Right ventricle myocardium superior (tissue), 1 donor: ENCODE results near the gene PKDREJ. TPM values are rescaled to one million over a fixed set of nuclear protein-coding genes. Genes with fewer than 3 reads are reported as not detected.

Experiments
- ATAC-seq: fragments of 200-7000 bp; cut with Tn5 transposase; one replicate; pipeline ENCODE4 v1.9.1; 2020; ENCODE audit warnings: mild to moderate bottlenecking; ENCODE audit not compliant: poor library complexity
- DNase-seq: peaks from one replicate; pipeline ENCODE4 v3.0.0-alpha.2; 2020
- intact Hi-C: fragments of 100-400 bp; cut with DNase I; formaldehyde crosslinking; loops from one replicate; pipeline ENCODE4 v1.11.2; 2022
- total RNA-seq: library from RNA; stranded (reverse); fragmentation: NEBNext Ultra II Directional; extraction: Animal tissue kit (Norgen Biotek cat#: 25700); gene quantifications from one replicate; pipeline ENCODE4 v1.2.1, GENCODE V29; 2021
- donor health status: DM: no; HTN: yes; CAD: no; lungs with severe emphysema.

Gene PKDREJ
- total RNA-seq, 1 donor from 2014 or later = 0.05 TPM

DNA sequence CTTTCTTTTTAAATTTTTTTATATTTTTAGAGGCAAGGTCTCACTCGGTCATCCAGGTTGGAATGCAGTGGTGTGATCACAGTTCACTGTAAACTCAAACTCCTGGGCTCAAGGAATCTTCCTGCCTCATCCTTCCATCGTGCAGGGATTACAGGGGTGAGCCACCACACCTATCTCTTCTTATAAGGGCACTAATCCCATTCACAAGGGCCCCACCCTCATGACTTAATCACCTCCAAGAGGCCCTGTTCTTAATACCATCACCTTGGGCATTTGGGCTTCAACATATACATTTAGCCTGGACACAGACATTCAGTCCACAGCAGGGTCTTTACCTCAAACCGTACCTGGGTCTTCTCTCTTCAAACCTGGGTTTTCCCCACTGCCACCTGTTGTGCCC lies 29.0 kb upstream of the PKDREJ start:
- ATAC-seq = no peak
- DNase-seq = no peak
- intact Hi-C loops = no loop called here

DNA sequence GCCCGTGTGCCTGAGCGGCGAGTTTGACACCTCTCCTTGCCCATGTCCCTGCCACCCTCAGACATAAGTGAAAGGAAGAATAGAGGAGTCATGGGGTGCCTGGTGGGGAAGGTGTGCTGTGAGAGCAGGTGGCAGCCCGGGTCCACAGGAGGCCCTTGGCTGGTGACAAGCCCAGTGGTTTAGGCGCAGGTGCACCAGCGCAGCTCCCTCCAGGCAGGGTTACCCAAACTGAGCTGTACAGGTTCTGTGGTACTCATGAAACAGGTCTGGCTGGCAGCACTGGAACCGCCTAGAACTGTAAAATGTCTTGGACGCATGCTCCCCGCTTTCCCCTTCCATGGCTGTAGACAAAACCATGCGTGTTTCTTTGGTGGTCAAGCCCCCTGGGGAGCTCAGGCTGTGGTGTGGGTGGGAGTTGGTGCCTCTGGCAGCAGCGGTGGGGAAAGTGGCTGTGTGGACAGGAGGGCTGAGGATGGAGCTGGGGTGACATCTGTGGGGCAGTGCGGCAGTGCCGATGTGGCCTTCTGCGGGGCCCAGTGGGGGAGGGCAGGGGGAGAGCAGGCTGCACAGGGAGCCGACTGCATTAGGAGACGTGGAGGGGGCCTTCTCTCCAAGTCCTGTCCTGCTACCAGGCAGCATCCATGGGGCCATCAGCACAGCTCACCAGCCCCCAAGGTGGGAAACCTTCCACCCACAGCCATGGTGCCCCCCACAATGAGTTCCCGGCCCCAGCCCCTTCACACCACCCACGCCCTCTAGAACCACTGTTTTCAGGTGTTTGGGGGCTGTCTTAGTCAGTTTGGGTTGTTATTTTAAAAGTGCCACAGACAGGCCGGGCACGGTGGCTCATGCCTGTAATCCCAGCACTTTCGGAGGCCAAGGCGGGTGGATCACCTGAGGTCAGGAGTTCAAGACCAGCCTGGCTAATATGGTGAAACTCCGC lies 28.0 kb upstream of the PKDREJ start:
- intact Hi-C loops = no loop called here
- no peak for ATAC-seq
- DNase-seq = peak; percentile 30

DNA sequence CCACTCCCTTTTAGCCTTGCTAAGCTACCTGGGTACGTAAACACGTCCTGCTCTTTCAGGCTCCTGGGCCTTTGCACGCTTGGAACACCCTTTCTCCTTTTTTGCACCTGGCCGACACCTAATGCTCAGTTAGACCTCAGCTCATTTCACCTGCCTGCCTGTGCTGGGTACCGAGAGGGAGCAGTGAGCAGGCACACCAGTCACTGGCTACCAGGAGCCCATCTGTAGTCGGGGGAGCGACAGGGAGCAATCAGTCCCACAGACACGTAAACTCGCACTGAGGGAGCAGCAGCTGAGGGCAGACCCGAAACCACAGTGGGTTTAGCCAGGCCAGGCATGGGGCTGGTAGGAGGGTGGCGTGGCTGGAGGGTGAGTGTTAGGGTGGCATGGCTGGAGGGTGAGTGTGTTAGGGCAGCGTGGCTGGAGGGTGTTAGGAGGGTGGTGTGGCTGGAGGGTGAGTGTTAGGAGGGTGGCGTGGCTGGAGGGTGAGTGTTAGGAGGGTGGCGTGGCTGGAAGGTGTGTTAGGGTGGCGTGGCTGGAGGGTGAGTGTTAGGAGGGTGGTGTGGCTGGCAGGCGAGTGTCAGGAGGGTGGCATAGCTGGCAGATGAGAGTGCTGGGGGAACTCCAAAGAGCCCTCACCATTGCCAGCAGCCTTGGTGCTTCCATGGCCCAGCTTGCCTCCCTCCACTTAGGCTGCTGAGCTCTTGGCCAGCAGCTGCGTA lies 27.1 kb upstream of the PKDREJ start:
- DNase-seq (peak; percentile 71), ATAC-seq (peak; percentile 73)
- intact Hi-C loops = no loop called here

DNA sequence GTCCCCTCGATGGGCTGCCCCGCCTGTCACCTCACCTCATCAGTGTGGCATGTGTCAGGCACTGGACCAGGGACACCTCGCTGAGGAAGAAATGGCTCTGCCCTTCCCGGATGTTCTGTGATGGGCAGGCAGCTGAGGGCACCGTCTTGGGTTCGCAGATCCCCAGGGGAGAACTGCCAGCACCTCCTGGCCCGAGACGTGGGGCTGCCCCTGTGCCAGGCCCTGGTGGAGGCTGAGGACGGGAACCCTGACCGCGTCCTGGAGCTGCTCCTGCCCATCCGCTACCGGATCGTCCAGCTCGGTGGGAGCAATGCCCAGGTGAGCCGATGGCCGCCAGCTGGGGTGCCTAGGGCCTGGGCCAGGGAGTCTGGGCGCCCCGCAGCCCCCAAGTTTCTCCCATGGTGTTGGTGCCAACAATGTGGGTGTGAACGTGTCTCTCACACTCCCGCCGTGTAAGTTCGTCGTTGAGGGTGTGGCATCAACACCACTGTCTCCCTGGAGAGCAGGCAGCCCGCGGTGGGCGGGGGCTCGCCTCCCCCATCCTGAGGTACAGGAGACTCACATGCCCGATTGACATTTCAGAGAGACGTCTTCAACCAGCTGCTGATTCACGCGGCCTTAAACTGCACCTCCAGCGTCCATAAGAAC lies 26.2 kb upstream of the PKDREJ start:
- ATAC-seq = peak; percentile 4
- peak; percentile 46 for DNase-seq
- intact Hi-C loops = no loop called here

DNA sequence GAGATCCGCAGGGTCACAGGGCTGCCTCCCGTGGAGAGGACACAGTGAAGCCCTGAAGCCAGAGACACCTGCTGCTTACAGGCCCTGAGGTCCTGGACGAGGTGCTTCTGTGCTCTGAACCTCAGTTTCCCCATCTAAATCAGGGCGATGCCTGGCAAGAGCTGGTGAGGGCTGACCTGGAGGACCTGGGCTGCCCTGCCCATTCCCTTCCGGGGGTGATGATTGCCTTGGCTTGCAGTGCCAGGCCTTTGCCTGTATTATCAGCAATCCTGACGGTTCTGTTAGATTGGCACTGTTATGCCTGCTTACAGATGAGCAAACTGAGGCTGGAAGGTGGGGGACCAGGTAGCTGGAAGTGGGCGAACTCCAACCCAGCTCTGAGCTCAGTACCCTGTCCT lies 25.7 kb upstream of the PKDREJ start:
- DNase-seq (no peak), ATAC-seq (no peak)
- intact Hi-C loops = no loop called here

DNA sequence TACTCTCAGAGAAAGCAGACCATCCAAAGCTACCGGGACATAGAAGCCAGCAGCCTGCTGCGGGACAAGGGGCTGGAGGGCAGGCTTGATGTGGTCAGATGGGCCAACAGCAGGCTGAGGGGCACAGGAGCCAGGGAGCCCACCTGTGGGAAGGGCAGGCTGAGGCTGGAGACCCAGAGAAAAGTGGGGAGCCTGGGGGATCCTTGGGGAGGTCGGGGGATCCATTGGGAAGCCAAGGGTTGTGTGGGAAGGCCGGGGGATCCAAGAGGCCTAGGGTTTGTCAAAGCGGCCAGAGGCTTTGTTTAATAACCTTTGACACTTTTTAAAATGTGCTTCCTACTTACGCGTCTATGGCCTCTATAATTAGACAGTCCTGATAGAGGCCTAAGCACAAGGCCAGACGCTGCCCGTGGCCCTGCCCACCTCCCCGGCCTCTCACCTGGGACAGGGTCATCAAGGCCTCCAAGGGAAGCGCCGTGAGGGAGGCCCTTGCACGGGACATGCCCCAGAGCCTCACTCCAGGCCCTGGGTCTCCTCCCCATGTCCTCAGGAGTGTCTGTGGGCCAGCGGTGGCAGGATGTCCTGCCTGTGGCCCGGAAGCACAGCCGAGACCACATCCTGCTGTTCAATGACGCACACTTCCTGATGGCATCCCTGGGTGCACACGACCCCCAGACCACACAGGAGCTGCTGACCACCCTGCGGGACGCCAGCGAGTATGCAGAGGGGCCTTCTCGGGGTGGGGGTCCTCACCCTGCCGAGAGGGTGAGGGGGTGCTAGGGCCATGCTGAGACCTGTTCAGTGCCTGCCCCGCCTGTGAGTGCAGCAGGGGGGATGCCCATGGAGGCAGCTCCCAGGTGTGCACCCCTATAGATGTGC lies 25.0 kb upstream of the PKDREJ start:
- DNase-seq = peak; percentile 68
- ATAC-seq = peak; percentile 25
- intact Hi-C loops = no loop called here

DNA sequence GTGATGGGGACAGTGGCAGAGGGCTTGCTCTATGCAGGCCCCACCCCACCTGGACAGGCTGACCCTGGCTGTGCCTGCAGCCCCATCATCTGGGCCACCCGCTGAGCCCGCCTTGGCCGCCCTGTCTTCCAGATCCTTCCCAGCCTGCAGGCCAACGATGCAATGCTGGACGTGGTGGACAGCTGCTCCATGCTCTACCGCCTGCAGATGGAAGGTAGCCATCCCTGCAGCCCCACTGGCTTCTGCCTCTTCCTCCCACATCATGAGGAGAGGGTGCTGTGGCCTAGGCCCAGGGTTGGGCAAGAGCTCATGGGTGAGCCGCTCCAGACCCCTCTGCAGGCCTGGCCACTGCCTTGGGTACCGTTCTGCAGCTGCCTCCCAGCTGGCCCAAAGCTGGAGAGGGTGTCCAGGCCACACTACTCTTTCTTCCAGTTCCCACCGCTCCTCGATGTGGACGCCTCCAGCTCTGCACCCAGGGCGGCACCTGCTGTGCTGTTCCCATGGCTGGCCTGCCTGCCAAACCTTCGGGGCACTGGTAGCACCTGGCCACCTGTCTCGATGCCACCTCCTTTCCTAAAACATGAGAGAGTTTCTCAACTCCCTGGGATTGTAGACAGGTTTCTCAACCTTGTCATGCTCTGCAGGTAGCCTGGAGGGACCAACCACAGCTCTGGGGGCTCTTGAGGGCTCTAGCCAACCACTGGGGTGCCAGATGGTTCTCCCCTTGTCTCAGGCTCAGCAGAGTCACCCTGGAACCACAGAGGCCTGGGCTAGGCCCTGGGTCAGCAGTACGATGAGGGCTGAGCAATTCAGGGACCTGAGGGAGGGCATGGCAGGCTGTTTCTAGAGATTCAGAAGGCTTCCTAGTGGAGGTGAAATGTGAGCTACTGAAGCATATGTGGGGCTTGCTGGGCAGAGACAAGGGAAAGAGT lies 24.1 kb upstream of the PKDREJ start:
- DNase-seq (no peak), ATAC-seq (no peak)
- intact Hi-C loops = no loop called here

DNA sequence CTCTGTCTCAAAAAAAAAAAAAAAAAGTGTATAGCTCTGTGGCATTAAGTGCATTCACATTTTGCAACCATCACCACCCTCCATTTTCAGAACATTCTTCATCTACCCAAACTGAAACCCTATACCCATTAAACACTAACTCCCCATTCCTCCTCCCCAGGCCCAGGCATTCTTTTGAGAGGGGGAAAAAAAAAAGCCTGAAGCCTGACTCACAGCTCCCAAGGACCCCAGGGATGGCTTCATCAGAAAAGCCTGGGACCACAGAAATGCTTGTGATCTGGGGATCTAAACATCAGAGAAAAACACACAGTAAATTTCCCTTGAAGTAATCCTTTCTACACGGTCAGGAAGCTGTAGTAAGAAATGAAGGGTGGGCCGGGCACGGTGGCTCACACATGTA lies 22.9 kb upstream of the PKDREJ start:
- no peak for ATAC-seq
- DNase-seq = no peak
- intact Hi-C loops = no loop called here

DNA sequence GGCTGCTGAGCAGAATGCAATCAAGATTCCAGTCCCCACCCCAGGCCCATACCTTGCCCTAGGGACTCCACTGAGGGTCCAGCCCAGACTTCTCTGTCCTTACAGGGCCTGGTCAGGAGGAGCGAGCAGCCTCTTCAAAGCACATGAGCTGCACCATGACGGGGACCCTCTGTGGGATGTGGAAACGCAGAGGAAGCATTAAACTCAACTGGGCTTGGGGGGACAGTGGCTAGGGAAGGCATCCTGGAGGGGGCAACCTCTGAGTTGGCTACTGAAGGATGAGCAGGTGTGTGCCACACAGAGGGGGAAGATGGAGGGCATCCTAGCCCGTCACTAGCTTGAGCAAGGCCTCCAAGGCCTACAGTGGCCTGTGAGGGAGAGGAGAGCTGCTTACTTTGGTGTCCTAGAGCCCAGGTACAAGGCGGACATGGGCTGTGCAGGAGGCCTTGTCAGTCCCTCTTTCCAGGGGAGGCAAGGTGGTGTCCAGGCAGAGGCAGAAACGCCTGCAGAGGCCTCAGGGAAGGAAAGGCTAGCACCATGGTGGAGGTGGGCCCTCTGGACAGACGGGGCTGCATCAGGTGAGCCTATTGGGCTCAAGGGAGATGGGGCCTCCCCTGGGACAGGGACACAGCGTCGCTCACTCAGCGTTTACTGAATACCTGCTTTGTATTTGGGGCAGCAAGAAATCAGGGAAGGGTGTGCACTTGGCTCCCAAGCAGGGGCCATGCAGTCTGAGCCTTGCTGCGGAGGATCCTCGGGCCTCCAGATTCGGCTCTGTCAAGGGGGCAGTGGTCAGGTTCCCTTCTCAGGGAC lies 18.9 kb upstream of the PKDREJ start:
- intact Hi-C loops = no loop called here
- ATAC-seq (no peak), DNase-seq (no peak)

DNA sequence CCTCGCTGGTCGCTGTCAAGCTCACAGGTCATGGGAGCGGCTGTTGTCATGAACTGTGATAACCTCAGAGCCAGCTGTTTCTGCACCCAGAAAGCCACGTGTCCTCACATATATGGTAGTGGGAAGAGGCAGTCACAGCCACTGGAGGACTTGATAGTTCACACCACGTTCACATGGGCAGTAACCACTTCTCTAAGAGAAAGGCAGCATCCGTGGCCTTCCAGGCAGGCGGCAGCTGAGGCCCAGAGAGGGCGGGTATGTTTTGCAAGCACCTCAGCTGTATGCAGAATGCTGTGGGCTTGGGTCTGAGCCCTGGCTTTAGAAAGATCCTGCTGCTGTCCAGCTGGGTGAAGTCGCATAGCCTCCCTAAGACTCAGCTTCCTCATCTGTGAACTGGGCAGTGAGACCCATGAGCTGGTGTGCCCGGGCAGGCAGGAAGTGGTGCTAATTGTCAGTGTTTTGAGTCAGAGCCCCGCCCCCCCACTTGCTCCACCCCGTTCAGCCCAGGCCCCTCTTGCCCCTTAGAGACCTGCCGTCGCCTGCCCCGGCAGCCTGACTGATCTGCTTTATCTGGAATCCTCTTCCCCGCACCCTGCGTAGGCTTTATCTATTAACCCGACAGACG lies 18.0 kb upstream of the PKDREJ start:
- no peak for DNase-seq
- intact Hi-C loops = no loop called here

DNA sequence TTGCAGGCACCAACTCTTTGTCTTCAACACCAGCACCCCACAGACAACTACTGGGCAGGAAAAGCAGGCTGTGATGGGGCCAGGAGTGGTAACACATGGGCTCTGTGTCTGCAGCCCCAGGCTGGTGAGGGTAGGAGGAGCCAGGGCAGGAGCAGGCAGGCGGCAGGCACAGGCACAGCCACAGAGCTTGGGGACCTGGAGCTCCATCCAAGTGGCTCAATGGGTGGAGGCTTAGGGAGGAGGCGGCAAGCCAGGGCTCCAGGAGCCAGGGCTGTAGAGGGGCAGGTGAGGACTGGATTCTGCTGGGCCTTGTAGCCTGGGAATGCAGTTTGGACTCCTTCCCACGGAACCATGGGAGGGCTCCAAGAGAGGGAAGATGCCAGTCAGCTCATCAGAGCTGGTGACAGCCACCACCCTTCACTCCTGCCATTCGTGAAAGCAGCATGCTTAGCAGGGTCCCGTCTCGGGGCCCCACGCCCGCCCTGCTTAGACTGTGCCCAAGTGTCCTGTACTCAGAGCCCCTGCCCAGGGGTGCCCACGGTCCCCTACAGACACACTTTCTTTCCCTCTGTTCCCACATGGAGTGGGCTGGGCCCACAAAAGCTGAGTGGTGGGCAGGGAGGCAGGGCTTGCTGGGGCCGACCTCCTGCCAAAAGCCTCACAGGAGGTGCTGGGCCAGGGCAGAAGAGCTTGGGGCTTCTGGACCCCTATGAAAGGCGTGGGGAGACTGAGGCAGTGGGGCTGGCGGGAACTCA lies 17.1 kb upstream of the PKDREJ start:
- intact Hi-C loops = no loop called here
- ATAC-seq (peak; percentile 74), DNase-seq (peak; percentile 50)

More for the DNA sequence above, 18.0 kb upstream of the PKDREJ start:
- ATAC-seq = peak; percentile 84

DNA sequence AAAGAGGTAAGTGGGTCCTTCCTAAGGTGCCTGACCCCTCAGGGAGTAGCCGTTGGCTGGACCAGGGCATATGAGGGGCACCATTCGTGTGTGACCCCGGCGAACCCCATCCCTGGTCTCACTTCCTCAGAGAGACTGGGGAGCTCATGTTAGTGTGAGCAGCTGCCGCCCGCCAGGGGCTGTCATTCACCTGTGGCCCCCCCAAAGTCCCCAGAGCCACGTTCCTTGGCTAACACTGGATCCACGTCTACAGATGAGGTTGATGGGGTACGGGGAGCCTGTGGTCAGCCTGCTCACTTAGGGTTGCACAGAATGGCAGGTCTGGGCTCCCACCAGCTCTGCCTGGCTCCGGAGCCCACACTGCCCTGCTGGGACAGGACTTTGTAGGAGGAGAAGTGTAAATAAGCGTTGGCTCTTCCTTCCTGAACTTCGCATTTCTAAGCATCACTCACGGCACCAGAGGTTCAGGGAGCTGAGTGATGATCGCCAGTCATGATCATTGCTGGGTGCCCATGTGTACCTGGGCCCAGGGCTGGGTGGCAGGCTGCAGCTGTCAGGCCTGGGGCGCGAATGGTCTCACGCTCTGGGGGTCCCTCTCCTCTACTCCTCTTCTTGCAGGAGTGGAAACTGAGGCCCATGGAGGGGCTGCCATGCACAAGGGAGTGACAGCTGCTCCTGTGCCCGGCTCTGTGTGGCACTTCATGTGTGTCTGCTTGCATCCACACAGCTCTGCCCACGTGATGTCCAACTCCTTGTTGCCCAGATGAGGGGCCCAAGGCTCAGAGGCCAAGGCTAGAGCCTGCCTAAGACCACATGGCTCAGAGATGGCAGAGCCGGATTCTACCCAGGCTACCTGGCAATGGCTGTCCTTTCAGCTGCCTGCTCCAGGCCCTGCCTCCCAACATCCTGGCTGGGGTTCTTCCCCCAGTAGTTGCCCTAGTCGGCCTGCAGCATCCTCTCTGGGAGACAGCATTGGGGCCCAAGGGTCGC lies 15.8 kb upstream of the PKDREJ start:
- intact Hi-C loops = no loop called here
- ATAC-seq (no peak), DNase-seq (no peak)

DNA sequence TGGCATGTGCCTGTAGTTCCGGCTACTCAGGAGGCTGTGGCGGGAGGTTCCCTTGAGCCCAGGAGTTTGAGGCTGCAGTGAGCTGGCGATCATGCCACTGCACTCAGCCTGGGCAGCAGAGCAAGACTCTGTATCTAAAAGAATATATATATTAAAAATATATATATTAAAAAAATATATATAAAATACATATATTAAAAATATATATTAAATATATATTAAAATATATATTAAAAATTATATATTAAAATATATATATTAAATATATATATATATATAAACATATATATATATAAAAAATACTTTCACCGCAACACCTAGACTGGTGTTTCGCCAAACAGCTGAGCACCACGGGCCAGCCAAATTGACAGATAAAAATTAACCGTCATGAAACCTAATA lies 13.4 kb upstream of the PKDREJ start:
- no peak for ATAC-seq
- no peak for DNase-seq
- intact Hi-C loops = no loop called here

DNA sequence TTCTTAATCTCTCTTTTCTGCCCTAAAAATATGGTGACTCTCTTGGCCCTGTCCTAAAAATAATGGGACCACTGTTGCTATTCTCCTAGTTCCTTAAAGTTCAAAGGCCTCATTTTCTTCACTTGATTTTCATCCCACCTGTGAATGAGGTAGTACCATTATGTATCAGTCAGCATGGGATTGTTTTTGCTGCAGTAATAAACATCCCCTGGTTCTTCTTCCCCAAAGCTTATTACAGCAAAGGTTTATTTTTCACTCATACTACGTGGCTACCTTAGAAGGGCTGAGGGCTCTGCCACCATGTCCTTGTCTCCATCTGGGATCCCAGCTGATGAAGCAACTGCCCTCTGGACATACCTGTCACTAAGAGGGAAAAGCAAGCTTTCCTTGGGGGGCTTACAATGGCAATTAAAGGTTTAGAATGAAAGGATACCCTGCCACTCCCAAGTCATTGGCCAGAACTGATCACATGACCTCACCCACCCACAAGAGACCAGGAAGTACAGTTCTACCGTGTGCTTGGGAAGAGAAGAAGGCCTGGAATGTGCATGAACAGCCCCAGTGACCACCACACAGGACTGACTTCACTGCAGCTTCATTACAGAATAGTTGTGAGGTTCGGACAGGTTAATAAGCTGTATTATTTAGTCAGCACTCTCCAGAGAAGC lies 12.4 kb upstream of the PKDREJ start:
- DNase-seq = no peak
- ATAC-seq = no peak
- intact Hi-C loops = no loop called here
